ENCODE measurements around the gene SRGN.

Gene SRGN

GRCh38 chr10:69056129-69056528 is 31.8 kb upstream of the SRGN start:
- no peak for TF ChIP-seq CTCF (IDR thresholded peaks at IDR 0.05; ENCODE audit: low read depth, low read length)
- no peak overlapping the region for H3K4me3 ChIP-seq (ENCODE audit: low read depth, low read length)

- no peak for TF ChIP-seq CTCF (IDR thresholded peaks at IDR 0.05; ENCODE audit: low read depth, low read length)
- no peak overlapping the region for H3K4me3 ChIP-seq (ENCODE audit: low read depth, low read length)
Observed at GRCh38 chr10:69056536-69057260, 31.2 kb upstream of the SRGN start.

- TF ChIP-seq CTCF (IDR thresholded peaks at IDR 0.05; ENCODE audit: low read depth, low read length): no peak
- H3K4me3 ChIP-seq (ENCODE audit: low read depth, low read length): no peak overlapping the region
Observed at GRCh38 chr10:69057261-69057950, 30.5 kb upstream of the SRGN start.

GRCh38 chr10:69057951-69058297 is 30.0 kb upstream of the SRGN start:
- TF ChIP-seq CTCF (IDR thresholded peaks at IDR 0.05; ENCODE audit: low read depth, low read length): no peak
- no peak overlapping the region for H3K4me3 ChIP-seq (ENCODE audit: low read depth, low read length)

- no peak overlapping the region for H3K4me3 ChIP-seq (ENCODE audit: low read depth, low read length)
- no peak for TF ChIP-seq CTCF (IDR thresholded peaks at IDR 0.05; ENCODE audit: low read depth, low read length)
Observed at GRCh38 chr10:69060127-69060798, 27.6 kb upstream of the SRGN start.

- no peak for TF ChIP-seq CTCF (IDR thresholded peaks at IDR 0.05; ENCODE audit: low read depth, low read length)
- H3K4me3 ChIP-seq (ENCODE audit: low read depth, low read length): peak overlapping the region; percentile 52
Observed at GRCh38 chr10:69061305-69062161, 26.4 kb upstream of the SRGN start.

Measured in WI38 (cell line).